ENCODE data around the gene ZNF746.
"Not testable (repeated sequence)": the region's sequence is repeated elsewhere in the genome, so short reads cannot be mapped to it uniquely, and the experiment has no call there.

Gene ZNF746

DNA sequence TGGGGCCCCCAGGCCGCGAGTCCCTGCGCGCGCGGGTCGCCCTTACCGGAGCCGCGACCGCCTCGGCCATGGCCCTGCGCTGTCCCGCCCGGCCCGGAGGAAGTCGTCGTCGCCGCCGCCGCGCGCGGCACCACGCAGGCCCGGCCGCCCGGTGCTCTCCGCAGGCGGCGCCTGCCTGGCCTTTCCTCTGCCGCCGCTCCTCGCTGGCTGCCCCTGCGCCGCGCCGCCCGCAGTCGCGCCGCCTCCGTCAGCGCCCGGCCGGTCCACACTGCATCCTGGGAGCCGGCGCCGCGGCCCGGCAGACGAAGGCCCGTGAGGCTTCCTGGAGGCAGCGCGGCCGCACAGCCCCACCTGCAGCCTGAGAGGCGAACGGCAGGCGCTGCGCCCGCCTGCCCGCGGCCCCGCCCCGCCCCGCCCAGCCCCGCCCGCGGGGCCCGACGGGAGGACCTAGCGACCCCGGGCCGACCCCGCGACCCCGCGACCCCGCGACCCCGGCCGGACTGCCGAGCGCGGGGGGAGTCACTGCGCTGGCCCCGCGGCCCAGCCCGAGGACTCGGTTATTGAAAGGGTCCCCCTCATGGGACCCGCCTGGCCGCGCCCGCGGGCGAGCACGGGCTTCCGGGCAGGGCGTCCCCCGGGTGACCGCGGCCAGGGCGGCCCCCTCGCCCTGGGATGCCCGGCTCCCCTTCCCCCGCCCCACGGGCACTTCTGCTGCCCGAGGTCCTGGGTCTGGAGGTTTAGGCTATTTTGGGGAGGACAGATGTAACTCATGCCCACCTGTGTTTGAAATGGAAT lies at the start of gene ZNF746:
Gene ZNF746 (minus strand): TSS at position 343 of the 795 bp plus-strand sequence. CDS start 273 bp downstream, at position 70.
- DNase-seq (ENCODE audit: low spot score), result peak; percentile 71

DNA sequence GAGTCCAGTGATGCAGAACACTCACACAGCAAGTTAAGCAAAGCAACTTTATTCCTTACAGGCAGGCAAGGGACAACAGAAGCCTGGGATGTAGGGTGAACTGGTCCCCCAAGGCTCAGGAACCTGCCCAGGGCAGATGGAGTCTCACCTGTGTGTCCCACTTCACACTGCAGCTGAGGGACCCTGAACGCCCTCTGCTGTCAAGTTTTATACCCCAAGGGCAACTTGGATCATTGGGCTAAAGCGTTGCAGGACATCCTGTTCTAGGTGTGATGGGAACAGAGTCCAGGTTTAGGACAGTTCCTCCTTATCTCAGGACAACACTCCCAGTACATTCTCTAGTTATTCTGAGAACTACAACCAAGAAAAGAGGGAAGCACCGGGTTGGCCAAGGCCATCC lies 49.5 kb upstream of the ZNF746 start:
- no peak for DNase-seq (ENCODE audit: low spot score)

DNA sequence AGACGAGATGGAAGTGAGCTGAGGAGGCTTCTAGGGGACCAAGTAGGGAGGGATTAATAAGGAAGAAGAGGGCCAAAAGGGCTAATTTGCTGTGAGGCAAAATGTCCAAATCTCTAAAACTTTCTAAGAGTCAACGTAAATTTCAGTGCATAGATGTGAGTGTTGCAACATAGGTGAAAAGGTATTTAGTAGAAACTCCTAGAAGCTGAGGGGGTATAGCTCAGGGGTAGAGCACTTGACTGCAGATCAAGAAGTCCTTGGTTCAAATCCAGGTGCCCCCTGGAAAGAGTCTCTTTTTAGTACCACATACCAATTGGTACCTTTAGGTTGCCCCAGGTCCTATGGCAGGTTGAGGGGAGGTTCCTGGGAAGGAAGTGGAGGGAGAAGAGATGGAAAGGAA lies 48.7 kb upstream of the ZNF746 start:
- no peak for DNase-seq (ENCODE audit: low spot score)

DNA sequence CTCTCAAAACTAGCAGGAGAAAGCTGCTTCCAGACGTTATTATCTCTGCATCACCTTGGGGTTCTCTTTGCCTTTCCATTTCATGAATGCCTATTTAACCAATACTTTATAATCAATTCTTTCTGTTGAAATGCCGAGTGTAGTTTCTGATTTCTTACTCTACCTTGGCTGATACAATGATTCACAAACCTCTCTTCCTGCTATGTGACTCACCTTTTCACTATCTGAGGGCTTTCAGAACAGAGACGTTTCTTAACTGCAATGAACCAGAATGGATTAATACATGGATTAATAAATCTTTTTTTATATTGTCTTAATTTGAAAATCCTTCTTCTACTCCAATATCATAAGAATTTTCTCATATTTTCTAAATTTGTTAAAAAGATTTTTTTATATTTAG lies 46.4 kb upstream of the ZNF746 start:
- DNase-seq (ENCODE audit: low spot score), result no peak

DNA sequence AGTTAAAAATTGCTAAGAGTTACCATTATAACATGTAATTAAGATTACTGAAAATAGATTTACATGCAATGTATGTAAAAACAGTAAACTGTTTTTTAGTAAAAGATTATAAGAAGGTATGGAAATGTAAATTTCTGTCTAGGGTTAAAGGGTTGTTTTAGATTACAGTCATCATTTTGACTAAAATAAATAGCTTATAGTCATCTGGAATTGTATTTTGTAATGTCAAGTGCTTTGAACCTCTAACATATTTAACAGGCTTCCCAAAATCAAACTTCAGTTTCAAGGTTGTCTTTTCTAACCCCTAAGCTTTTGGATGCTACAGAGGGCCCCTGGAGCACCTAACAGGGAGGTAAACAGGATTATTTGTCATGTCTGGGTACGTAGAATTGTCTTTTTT lies 35.0 kb upstream of the ZNF746 start:
- DNase-seq (ENCODE audit: low spot score), result no peak

DNA sequence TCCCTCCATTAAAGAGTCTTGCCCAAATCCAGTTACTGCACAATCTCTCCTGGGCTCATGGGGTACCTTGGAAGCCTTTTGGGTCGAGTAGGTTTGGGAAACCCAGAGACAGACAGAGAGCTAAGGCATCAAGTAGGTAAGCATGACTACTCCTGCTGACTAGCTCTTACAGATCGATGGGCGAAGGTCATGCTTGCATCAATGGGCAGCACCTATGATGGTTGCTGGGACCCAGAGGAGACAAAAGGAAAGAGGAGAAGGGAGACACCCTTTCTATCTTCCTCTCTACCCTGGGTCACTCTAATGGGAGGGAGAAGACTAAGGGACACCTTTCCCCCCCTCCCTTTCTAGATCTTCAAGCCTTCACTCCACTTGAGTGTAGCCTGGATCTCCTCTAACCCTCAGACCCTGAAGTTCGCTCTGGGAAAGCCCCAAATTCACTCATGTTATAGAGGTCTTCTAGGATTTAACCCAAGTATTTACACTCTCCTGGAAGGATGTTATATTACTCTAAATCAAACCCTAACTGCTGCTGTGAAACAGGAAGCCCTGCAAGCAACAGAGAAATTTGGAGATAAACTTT lies 31.6 kb upstream of the ZNF746 start:
- DNase-seq (ENCODE audit: low spot score), result no peak

DNA sequence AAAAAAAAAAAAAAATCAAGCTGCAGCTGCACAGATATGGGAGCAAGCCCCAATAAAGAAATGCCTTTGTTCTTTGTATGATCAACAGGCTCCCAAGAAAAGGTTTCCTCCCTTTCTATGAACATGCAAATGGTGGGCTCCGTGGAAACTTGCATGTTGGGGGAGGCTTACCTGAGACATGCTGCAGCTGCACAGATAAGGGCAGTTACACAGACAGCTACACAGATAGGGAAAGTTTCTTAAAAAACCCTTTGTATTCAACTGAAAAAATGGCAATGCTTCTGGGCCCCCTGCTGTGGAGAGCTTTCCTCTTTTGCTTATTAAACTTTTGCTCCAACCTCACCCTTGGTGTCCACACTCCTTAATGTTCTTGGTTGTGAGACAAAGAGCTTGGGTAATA lies 29.8 kb upstream of the ZNF746 start:
- no peak for DNase-seq (ENCODE audit: low spot score)

DNA sequence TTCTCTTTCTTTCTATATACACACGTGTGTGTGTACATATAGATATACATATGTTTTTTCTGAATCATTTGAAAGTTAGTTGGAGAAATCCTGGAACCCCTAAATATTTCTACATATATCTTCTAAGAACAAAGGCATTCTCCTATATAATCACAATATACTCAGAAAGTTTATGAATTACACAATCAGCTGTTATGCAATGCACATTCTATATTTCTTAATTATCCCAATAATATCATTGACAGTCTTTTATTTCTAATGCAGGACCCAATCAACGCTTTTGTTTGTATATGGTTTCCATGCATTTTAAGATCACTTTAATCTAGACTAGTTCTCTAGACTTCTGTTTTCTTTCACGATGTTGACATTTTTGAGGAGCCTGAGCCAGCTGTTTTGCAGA lies 27.7 kb upstream of the ZNF746 start:
- no peak for DNase-seq (ENCODE audit: low spot score)

DNA sequence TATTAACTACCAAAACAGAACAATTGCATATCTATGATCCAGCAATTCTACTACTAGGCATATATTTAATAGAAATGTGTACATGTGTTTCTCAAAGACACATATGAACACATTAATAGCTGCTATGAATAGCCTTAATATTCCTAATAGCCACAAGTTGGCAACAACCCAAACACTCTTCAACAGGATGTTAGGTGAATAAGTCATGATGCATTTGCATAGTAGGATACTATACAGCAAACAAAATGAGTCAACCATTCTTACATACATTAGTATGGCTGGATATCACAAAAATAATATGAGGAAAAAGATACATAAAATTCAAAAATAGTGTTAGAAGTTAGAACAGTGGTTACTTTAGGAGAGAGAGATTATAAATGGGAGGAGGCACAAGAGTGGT lies 26.8 kb upstream of the ZNF746 start:
- no peak for DNase-seq (ENCODE audit: low spot score)

DNA sequence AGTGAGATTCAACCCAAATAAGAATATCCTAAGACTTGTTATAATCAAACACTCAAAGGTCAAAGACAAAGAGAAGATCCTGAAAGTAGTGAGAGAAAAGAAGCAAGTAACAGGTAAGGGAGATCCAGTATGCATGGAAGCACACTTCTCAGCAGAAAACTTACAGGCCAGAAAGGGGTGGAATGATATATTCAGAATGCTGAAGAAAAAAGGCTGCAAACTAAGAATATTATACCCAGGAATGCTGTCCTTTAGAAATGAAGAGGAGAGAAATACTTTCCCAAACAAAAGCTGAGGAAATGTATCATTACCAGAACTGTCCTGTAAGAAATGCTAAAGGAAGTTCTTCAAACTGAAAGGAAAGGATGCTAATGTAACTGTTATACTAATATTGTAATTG lies 12.6 kb upstream of the ZNF746 start:
- DNase-seq (ENCODE audit: low spot score), result no peak

DNA sequence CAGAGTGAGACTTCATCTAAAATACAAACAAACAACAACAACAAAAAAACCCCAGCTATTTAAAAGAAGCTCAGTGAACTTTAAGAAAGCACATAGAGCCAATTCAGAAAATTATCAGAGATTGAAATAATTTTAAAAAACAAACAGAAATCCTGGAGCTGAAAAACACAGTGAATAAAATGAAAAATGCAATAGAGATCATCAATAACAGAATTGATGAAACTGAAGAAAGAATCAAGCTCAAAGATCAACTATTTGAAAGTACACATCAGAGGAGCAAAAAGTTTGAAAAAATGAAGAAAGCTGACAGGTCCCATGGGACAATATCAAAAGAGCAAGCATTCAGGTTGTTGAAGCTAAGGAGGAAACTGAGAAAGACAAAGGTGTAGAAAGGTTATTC lies 12.2 kb upstream of the ZNF746 start:
- no peak for DNase-seq (ENCODE audit: low spot score)

DNA sequence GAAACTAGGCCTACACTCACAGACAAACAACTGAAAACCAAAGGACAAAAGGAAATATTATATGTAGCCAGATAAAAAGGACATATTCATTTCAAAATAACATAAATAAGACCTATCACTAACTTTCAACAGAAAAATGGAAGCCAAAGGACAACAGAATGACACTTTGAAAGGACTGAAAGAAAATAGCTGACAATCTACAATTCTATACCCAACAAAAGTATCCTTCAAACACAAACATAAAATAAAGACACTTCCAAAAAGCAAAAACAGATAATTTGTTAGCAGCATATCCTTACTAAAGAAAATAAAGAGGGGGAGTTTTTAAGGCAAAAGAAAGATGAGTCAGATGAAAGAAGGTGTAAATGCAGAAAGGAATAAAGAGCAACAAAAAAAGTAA lies 7.9 kb upstream of the ZNF746 start:
- no peak for DNase-seq (ENCODE audit: low spot score)

DNA sequence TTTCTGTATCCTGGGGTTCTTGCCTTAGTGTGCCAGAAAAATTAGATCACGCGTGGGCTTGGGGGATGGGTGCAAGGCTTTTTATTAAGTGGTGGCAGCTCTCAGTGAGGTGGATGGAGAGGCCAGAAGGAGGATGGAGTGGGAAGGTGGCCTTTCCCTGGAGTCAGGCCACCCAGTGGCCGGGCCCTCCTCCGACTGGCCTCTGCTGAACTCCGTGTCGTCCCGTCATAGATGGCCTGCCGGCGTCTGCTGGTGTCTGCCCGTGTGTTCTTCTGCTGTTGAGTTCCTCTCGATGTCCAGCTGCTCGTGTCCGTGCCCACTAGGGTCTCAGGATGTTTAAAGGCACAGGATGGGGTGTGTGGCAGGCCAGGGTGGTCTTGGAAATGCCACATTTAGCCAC lies 4.0 kb upstream of the ZNF746 start:
- no peak for DNase-seq (ENCODE audit: low spot score)

DNA sequence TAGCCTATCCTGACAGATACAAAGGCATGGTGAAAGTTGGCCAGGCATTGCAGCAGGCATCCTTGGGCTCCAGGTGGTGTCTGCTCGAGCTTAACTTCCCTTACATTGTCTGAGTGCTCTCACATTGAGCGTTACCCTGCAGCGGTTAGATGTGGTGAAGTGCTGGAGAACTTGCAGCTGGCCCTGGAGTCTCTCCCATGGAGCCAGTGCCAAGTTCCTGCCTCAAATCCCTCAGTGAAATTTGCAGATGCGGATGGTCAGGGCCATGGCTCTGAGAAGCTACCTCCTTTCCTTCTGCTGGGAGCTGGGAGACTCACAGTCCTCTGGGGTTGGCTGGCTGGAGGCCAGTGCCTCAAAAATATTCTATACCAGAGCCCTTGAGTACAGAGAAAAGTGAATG lies 3.3 kb upstream of the ZNF746 start:
- DNase-seq (ENCODE audit: low spot score), result no peak

DNA sequence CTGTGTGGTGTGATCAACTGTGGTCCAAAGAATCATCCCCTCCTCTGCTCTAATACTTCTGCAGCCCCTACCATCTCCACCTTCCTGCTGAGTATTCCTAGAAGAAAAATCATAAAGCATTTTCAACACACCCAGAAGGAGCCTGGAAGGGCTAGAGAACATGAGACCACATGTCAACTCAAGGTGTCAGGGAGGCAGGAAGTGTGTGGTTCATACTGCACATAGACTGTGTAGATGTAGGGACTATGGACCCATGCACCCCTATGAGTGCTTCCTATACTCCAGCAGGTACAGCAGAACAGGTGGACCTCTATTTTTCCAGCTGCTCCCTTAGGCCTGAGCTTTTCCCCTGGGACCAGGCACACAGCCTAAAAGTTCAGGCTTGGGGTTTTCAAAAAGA lies 2.6 kb upstream of the ZNF746 start:
- no peak for DNase-seq (ENCODE audit: low spot score)

DNA sequence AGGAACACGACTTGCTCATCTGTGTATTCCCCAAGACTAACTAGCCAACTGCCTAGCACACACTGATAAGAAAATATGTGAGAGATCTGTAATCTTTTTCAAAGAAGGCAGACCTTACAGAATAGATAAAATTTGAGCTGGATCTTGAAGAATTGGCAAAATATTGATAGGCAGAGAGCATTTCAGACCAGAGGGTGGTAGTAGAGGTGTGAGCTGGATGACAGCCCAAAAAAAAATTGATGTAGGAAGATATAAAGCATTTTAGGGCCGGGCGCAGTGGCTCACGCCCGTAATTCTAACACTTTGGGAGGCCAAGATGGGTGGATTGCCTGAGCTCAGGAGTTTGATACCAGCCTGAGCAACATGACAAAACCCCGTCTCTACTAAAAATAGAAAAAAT lies 1.2 kb upstream of the ZNF746 start:
- no peak for DNase-seq (ENCODE audit: low spot score)

DNA sequence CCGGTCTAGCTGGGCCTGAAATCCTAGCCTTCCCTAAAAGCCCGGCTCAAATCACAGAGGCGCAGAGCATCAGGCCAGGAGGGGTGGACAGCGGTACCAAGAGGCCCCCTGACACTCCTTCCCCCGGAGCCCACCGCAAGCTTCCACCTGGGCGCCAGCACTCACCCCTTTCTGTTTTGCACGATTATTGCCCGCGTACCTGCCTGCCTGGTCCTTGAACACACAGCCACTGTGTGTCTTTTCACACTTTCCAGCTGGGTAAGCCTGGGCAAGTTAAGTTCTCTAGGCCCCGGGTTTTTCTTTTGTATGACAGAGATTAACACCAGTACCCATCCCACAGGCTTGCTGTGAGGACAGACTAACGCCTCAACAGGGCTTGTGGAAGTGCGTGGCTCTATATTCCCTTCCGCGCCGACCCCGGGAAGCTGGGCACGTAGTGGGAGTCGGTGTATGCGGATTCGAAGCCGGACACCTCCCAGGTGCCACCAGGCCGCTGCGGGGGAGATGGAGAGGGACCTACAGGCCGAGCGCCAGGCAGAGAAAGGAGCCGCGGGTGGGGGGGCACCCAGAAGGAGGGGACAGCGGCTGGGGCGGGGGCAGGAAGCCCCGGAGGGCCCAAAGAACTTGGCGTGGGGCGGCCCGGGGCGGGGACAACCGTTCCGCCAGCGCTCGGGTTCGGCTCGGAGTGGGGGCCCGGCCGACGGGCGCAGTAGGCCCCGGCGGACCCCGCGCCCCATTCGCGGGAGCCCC lies 792 bp downstream of the ZNF746 start:
- peak; percentile 24 for DNase-seq (ENCODE audit: low spot score)

DNA sequence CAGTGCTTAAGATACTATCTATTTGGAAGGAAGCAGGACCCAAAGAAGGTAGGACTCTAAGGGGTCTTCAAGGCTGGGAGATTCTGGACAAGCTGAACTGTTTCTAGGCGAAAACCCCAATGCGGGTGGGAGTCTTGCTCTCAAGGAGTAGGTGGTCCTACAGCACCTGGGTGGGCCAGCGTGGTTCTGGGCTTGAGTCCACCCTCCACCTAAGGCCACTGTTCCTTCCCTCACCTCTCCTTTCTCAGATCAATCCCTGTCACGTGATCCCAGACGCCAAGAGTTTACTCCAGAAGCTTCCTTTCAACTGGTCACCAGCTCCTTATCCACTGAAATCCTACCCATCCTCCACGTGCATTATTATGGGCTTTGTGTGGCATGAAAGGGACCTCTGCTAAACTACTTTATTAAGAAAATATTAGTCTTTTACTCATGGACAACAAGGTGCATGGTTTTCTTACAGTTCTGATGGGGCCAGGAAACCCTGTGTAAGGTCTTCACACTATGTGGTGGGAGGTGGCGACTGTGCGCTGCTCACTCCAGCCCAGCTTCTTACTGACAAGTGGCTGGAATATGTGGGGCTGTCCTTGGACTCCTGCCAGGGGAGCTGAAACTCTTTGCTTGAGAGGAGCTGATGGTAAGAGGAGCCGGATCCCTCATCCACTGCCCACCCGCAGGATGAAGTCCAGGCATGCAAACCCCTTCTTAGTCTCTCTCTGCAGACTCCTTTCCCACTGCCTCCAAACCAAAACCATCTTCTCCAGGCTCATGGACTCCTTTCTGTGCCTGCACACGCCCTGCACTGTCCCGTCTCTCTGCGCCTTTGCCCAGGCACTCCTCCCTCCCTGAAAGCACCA lies 1.6 kb downstream of the ZNF746 start:
- DNase-seq (ENCODE audit: low spot score), result peak; percentile 24

DNA sequence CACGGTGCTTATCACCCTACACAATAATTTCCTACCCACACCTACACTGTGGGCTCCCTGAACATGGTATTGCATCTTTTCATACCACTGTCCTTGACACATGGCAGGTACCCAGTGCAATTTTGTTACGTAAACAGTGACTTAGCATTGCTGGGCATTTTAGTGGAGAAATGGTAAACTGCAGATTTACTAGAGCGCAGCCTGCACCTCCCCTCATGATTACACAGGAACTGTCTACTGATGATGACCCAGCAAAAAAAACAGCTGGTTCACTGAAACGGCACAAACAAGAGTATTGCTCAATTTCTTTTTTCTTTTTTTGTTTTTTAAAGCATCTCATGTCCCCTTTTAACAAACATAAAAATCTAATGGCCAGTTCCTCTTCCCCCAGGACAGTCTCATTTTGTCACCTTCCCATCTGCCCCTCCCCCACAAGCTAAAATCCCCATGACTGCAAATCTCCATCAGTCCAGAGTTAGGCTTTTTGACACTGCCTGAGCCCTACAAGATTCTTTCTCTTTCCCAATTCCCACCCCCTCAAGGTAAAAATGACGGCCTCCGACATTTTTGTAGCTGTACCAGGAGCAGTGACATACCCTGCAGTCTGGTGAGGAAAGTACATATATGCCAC lies 2.8 kb downstream of the ZNF746 start:
- no peak for DNase-seq (ENCODE audit: low spot score)

DNA sequence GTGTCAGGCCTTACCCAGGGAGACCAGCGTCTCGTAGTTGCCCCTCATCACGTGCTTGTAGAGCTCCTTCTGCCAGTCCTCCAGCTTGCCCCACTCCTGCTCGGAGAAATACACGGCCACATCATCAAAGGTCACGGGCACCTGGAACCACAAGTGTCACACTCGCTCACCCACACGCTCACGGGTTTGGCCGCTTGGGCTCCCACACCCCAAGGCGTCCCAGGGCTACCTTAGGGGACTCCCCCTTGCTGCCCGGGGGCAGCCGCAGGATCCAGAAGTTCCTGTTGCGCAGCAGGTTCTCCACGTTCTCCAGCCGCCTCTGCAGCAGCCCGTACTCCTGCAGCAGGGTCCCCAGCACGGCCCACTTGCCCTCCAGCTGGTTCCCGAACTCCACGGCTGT lies 3.6 kb downstream of the ZNF746 start:
- DNase-seq (ENCODE audit: low spot score), result not testable (repeated sequence)

DNA sequence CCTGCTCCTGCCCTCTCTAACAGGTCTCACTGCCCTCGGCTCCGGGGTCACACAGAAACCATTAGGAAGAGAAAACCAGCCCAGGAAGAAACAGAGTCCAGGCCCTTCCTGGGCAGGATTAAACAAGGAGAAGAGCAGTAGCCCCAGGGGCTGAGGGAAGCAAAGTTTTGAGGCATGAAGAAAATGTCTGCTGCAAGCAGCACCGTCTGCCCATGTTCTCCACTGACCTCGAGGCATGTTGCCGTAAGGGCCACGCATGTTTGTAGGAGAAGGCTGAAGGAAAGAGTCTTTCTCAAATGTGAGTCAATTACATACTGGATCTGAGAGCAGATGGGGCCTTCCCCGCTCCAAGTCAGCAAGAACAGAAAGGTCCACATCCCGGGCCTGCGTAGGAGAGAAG lies 4.2 kb downstream of the ZNF746 start:
- no peak for DNase-seq (ENCODE audit: low spot score)

Data from globus pallidus (tissue), 1 donor.